ENCODE measurements around the gene GXYLT2.
"Not testable (repeated sequence)": the region's sequence is repeated elsewhere in the genome, so short reads cannot be mapped to it uniquely, and the experiment has no call there.

The GXYLT2 gene

GRCh38 chr3:72977060-72977808 lies 89.4 kb downstream of the GXYLT2 start:
- no peak for DNase-seq

- DNase-seq = no peak
Measured at GRCh38 chr3:72982609-72983366, 94.9 kb downstream of the GXYLT2 start.

GRCh38 chr3:72985576-72985975 lies 97.7 kb downstream of the GXYLT2 start:
- DNase-seq = no peak

- no peak for DNase-seq
Measured at GRCh38 chr3:72990701-72991395, 103.0 kb downstream of the GXYLT2 start.

- no peak for DNase-seq
Measured at GRCh38 chr3:72991522-72991921, 103.7 kb downstream of the GXYLT2 start.

- no peak for DNase-seq
Measured at GRCh38 chr3:72993391-72993790, 105.5 kb downstream of the GXYLT2 start.

- DNase-seq = no peak
Measured at GRCh38 chr3:72995337-72995736, 107.5 kb downstream of the GXYLT2 start.

- DNase-seq = no peak
Measured at GRCh38 chr3:72996121-72996472, 108.3 kb downstream of the GXYLT2 start.

GRCh38 chr3:72996473-72997333 lies 108.9 kb downstream of the GXYLT2 start, which contains the start of gene PPP4R2:
Gene PPP4R2 (plus strand): TSS chr3:72996811. CDS start chr3:72997038, 227 bp downstream.
- peak; percentile 91 for DNase-seq

- DNase-seq = peak; percentile 61
Measured at GRCh38 chr3:72997421-72997961, 109.6 kb downstream of the GXYLT2 start.

- DNase-seq = no peak
Measured at GRCh38 chr3:72998466-72998865, 110.6 kb downstream of the GXYLT2 start.

GRCh38 chr3:72999951-73000350 lies 112.1 kb downstream of the GXYLT2 start:
- DNase-seq = no peak

GRCh38 chr3:73003050-73003449 lies 115.2 kb downstream of the GXYLT2 start:
- not testable (repeated sequence) for DNase-seq

GRCh38 chr3:73004316-73004715 lies 116.5 kb downstream of the GXYLT2 start:
- no peak for DNase-seq

- no peak for DNase-seq
Measured at GRCh38 chr3:73007992-73008712, 120.3 kb downstream of the GXYLT2 start.

- DNase-seq = no peak
Measured at GRCh38 chr3:73009008-73009407, 121.2 kb downstream of the GXYLT2 start.

GRCh38 chr3:73009750-73010149 lies 121.9 kb downstream of the GXYLT2 start:
- DNase-seq = no peak

GRCh38 chr3:73010158-73010557 lies 122.3 kb downstream of the GXYLT2 start:
- no peak for DNase-seq

GRCh38 chr3:73018298-73018697 lies 130.5 kb downstream of the GXYLT2 start:
- DNase-seq = no peak

- DNase-seq = no peak
Measured at GRCh38 chr3:73018790-73019441, 131.1 kb downstream of the GXYLT2 start.

GRCh38 chr3:73021301-73021835 lies 133.5 kb downstream of the GXYLT2 start:
- DNase-seq = no peak

Data from fibroblast of upper back skin (primary cell).